ENCODE data around the gene MAPT.

Gene MAPT

GRCh38 chr17:46025060-46025459, 130.7 kb downstream of the MAPT start:
- Histone ChIP-seq H3K9me3 (ENCODE audit: control insufficient read depth, insufficient read depth, low read length) (no peaks in the 10 kb centered on the region), H3K4me1 (ENCODE audit: control insufficient read depth, insufficient read depth, low read length) (peaks cover 26% of the 10 kb centered on the region), H3K27ac (ENCODE audit: low read depth, low read length) (no peak overlapping the region), H3K27me3 (ENCODE audit: control insufficient read depth, insufficient read depth, low read length) (no peaks in the 10 kb centered on the region), H3K9ac (ENCODE audit: low read depth, low read length) (no peak overlapping the region), H3K36me3 (ENCODE audit: control insufficient read depth, insufficient read depth, low read length) (peaks cover 31% of the 10 kb centered on the region), H3K4me3 (ENCODE audit: low read depth, low read length) (no peak overlapping the region)

- H3K4me1 ChIP-seq (ENCODE audit: control insufficient read depth, insufficient read depth, low read length): peaks cover 26% of the 10 kb centered on the region
- no peak overlapping the region for H3K4me3 ChIP-seq (ENCODE audit: low read depth, low read length)
- H3K27ac ChIP-seq (ENCODE audit: low read depth, low read length): no peak overlapping the region
- no peaks in the 10 kb centered on the region for H3K27me3 ChIP-seq (ENCODE audit: control insufficient read depth, insufficient read depth, low read length)
- peaks cover 37% of the 10 kb centered on the region for H3K36me3 ChIP-seq (ENCODE audit: control insufficient read depth, insufficient read depth, low read length)
- H3K9me3 ChIP-seq (ENCODE audit: control insufficient read depth, insufficient read depth, low read length): no peaks in the 10 kb centered on the region
- no peak overlapping the region for H3K9ac ChIP-seq (ENCODE audit: low read depth, low read length)
These were observed 131.3 kb downstream of the MAPT start for GRCh38 chr17:46025510-46026165.

- Histone ChIP-seq H3K9me3 (ENCODE audit: control insufficient read depth, insufficient read depth, low read length) (no peaks in the 10 kb centered on the region), H3K4me3 (ENCODE audit: low read depth, low read length) (no peak overlapping the region), H3K4me1 (ENCODE audit: control insufficient read depth, insufficient read depth, low read length) (peaks cover 26% of the 10 kb centered on the region), H3K27ac (ENCODE audit: low read depth, low read length) (peak overlapping the region; percentile 38), H3K36me3 (ENCODE audit: control insufficient read depth, insufficient read depth, low read length) (peaks cover 45% of the 10 kb centered on the region), H3K27me3 (ENCODE audit: control insufficient read depth, insufficient read depth, low read length) (no peaks in the 10 kb centered on the region), H3K9ac (ENCODE audit: low read depth, low read length) (no peak overlapping the region)
These were observed 132.1 kb downstream of the MAPT start for GRCh38 chr17:46026166-46027047.

GRCh38 chr17:46027048-46027975, 133.0 kb downstream of the MAPT start:
- no peaks in the 10 kb centered on the region for H3K9me3 ChIP-seq (ENCODE audit: control insufficient read depth, insufficient read depth, low read length)
- H3K27me3 ChIP-seq (ENCODE audit: control insufficient read depth, insufficient read depth, low read length): no peaks in the 10 kb centered on the region
- H3K9ac ChIP-seq (ENCODE audit: low read depth, low read length): no peak overlapping the region
- peaks cover 54% of the 10 kb centered on the region for H3K36me3 ChIP-seq (ENCODE audit: control insufficient read depth, insufficient read depth, low read length)
- peaks cover 26% of the 10 kb centered on the region for H3K4me1 ChIP-seq (ENCODE audit: control insufficient read depth, insufficient read depth, low read length)
- no peak overlapping the region for H3K4me3 ChIP-seq (ENCODE audit: low read depth, low read length)
- peak overlapping the region; percentile 38 for H3K27ac ChIP-seq (ENCODE audit: low read depth, low read length)

GRCh38 chr17:46027976-46028325, 133.6 kb downstream of the MAPT start:
- Histone ChIP-seq H3K9me3 (ENCODE audit: control insufficient read depth, insufficient read depth, low read length) (no peaks in the 10 kb centered on the region), H3K36me3 (ENCODE audit: control insufficient read depth, insufficient read depth, low read length) (peaks cover 55% of the 10 kb centered on the region), H3K9ac (ENCODE audit: low read depth, low read length) (no peak overlapping the region), H3K27me3 (ENCODE audit: control insufficient read depth, insufficient read depth, low read length) (no peaks in the 10 kb centered on the region), H3K27ac (ENCODE audit: low read depth, low read length) (peak overlapping the region; percentile 37), H3K4me3 (ENCODE audit: low read depth, low read length) (no peak overlapping the region), H3K4me1 (ENCODE audit: control insufficient read depth, insufficient read depth, low read length) (peaks cover 26% of the 10 kb centered on the region)

DNA sequence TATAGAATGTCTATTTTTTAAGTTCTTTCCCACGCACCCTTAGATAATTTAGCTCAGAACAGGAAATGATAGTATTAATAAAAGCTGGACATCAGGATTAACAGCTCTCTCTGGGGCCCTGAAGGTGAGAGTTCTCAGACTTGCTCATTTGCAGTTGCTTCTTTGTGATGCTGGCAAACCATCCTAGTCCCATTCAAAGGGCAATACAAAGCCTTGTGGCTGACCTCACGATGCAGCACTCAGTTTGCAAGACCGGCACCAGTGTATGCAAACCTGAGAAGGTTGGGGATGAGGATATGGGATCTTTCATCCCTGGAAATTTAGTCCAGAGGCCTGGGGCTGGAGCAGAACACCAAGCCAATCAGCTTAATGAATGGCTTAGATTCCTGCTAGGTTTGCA, 134.0 kb downstream of the MAPT start:
- peaks cover 26% of the 10 kb centered on the region for H3K4me1 ChIP-seq (ENCODE audit: control insufficient read depth, insufficient read depth, low read length)
- no peak overlapping the region for H3K4me3 ChIP-seq (ENCODE audit: low read depth, low read length)
- no peak overlapping the region for H3K9ac ChIP-seq (ENCODE audit: low read depth, low read length)
- H3K27ac ChIP-seq (ENCODE audit: low read depth, low read length): no peak overlapping the region
- no peaks in the 10 kb centered on the region for H3K9me3 ChIP-seq (ENCODE audit: control insufficient read depth, insufficient read depth, low read length)
- H3K36me3 ChIP-seq (ENCODE audit: control insufficient read depth, insufficient read depth, low read length): peaks cover 56% of the 10 kb centered on the region
- H3K27me3 ChIP-seq (ENCODE audit: control insufficient read depth, insufficient read depth, low read length): no peaks in the 10 kb centered on the region

DNA sequence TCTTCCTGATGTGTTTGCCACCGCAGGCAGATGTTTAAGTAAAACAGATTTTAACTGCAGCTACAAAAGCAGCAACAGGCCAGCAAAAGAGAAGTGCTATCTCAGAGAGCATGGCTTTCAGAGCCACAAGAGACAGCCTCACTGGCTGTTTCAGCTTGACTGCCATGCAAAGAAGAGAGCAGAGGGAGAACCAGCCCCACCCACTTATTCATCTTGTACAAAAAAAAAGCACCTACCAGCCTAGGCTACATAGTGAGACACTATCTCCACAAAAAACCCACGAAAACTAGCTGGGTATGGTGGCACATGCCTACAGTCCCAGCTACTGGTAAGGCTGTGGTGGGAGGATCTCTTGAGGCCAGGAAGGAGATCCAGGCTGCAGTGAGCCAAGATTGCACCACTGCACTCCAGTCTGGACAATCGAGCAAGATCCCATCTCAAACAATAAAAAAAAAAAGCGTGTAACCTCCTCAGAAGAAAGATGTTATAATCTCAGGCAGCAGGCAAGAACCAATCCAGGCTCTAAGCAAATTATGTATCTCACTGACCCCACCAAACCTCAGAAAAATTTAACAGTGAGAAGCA, 134.7 kb downstream of the MAPT start:
- Histone ChIP-seq H3K4me1 (ENCODE audit: control insufficient read depth, insufficient read depth, low read length) (peaks cover 26% of the 10 kb centered on the region), H3K27me3 (ENCODE audit: control insufficient read depth, insufficient read depth, low read length) (no peaks in the 10 kb centered on the region), H3K9me3 (ENCODE audit: control insufficient read depth, insufficient read depth, low read length) (no peaks in the 10 kb centered on the region), H3K27ac (ENCODE audit: low read depth, low read length) (no peak overlapping the region), H3K4me3 (ENCODE audit: low read depth, low read length) (no peak overlapping the region), H3K36me3 (ENCODE audit: control insufficient read depth, insufficient read depth, low read length) (peaks cover 63% of the 10 kb centered on the region), H3K9ac (ENCODE audit: low read depth, low read length) (no peak overlapping the region)

GRCh38 chr17:46029627-46030026, 135.3 kb downstream of the MAPT start:
- Histone ChIP-seq H3K27ac (ENCODE audit: low read depth, low read length) (no peak overlapping the region), H3K4me3 (ENCODE audit: low read depth, low read length) (no peak overlapping the region), H3K9ac (ENCODE audit: low read depth, low read length) (no peak overlapping the region), H3K27me3 (ENCODE audit: control insufficient read depth, insufficient read depth, low read length) (no peaks in the 10 kb centered on the region), H3K9me3 (ENCODE audit: control insufficient read depth, insufficient read depth, low read length) (no peaks in the 10 kb centered on the region), H3K4me1 (ENCODE audit: control insufficient read depth, insufficient read depth, low read length) (peaks cover 26% of the 10 kb centered on the region), H3K36me3 (ENCODE audit: control insufficient read depth, insufficient read depth, low read length) (peaks cover 69% of the 10 kb centered on the region)

GRCh38 chr17:46030752-46031151, 136.4 kb downstream of the MAPT start:
- Histone ChIP-seq H3K9me3 (ENCODE audit: control insufficient read depth, insufficient read depth, low read length) (no peaks in the 10 kb centered on the region), H3K27me3 (ENCODE audit: control insufficient read depth, insufficient read depth, low read length) (no peaks in the 10 kb centered on the region), H3K4me1 (ENCODE audit: control insufficient read depth, insufficient read depth, low read length) (peaks cover 26% of the 10 kb centered on the region), H3K9ac (ENCODE audit: low read depth, low read length) (no peak overlapping the region), H3K36me3 (ENCODE audit: control insufficient read depth, insufficient read depth, low read length) (peaks cover 80% of the 10 kb centered on the region), H3K4me3 (ENCODE audit: low read depth, low read length) (no peak overlapping the region), H3K27ac (ENCODE audit: low read depth, low read length) (no peak overlapping the region)

DNA sequence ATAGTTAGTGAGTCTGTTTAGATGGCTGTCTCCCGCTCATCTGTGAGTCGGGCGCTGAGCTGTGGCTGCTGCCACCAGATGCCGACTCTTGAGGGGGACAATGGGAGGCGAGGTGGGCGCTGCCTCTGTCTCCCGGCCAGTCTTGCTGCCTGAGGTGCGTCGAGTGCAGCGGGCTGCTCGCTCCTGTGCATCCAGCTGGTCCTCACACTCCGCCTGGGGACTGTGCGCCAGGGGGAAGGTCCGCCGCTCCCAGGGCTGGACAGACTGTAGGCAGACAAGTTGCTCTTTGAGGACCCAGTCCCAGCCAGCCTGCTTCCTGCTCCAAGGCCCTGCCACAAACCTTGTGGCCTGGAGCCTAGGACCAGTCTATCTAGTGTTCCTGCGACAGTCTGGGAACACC, 137.1 kb downstream of the MAPT start:
- Histone ChIP-seq H3K4me1 (ENCODE audit: control insufficient read depth, insufficient read depth, low read length) (peaks cover 26% of the 10 kb centered on the region), H3K36me3 (ENCODE audit: control insufficient read depth, insufficient read depth, low read length) (peaks cover 84% of the 10 kb centered on the region), H3K9ac (ENCODE audit: low read depth, low read length) (no peak overlapping the region), H3K4me3 (ENCODE audit: low read depth, low read length) (no peak overlapping the region), H3K27ac (ENCODE audit: low read depth, low read length) (no peak overlapping the region), H3K9me3 (ENCODE audit: control insufficient read depth, insufficient read depth, low read length) (no peaks in the 10 kb centered on the region), H3K27me3 (ENCODE audit: control insufficient read depth, insufficient read depth, low read length) (no peaks in the 10 kb centered on the region)
